Astrocyte of the spinal cord (primary cell): ENCODE measurements around the gene EMC8.

Experiments
- DNase-seq: peaks from one replicate; pipeline ENCODE4 v3.0.0; 2011; ENCODE audit warnings: low read depth, low spot score
- H3K4me3 ChIP-seq: 2 replicates; pipeline ENCODE4 v1.5.1; 2011; ENCODE audit warnings: low read depth, mild to moderate bottlenecking, low read length, moderate library complexity
- CTCF ChIP-seq: IDR thresholded peaks from 2 replicates; pipeline ENCODE4 v1.5.1; 2012; ENCODE audit warnings: low read depth, mild to moderate bottlenecking, low read length, inconsistent platforms
- in situ Hi-C: cut with HindIII; loops from 2 replicates; pipeline ENCODE4 v1.10.0; 2017; ENCODE audit warnings: low sequenced_read_pairs

The EMC8 gene

DNA sequence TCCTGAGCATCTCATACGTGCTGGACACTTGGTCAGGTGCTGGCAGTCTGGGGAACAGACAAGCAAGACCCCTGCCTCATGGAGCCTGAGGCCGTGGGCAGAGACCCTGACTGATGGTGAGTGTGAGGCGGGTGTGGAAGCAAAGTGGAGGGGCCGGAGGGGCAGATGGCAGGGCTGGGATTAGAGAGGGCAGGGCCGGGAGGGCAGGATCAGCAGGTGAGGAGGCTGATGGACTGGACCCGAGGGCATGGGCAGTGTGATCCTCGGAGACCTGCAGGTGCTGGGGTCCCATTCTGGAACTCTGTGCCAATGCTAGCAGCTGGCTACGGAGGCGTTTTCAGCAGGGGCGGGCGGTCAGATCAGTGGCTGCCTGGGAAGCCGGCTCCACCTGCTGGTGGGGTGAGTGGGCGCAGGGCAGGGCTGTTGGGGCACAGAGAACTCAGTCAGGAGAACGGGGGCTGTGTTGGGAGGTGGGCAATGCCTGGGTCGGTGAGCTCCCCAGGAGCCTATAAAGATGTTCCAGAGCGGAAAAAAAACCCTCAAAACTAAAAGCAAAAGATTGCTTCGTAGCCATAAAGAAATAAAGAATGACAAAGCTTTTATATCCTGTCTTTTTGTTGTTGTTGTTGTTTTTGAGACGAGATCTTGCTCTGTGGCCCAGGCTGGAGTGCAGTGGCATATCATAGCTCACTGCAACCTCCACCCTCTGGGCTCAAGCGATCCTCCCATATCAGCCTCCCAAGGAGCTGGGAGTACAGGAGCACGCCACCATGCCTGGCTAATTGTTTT, 39.5 kb downstream of the EMC8 start:
- TF ChIP-seq CTCF = peak; percentile 41
- in situ Hi-C loops = no loop called here
- DNase-seq = no peak

GRCh38 chr16:85759136-85759535, 40.2 kb downstream of the EMC8 start:
- in situ Hi-C loops = no loop called here
- DNase-seq = no peak
- no peak overlapping the region for H3K4me3 ChIP-seq
- TF ChIP-seq CTCF = no peak

More for the DNA sequence above, 39.5 kb downstream of the EMC8 start:
- H3K4me3 ChIP-seq = no peak overlapping the region

- TF ChIP-seq CTCF = no peak
- no peak overlapping the region for H3K4me3 ChIP-seq
- peak; percentile 89 for DNase-seq
- in situ Hi-C loops = no loop called here
These were observed 42.0 kb downstream of the EMC8 start for GRCh38 chr16:85757341-85757822.

GRCh38 chr16:85755929-85756768, 43.2 kb downstream of the EMC8 start:
- peak; percentile 59 for DNase-seq
- no peak overlapping the region for H3K4me3 ChIP-seq
- in situ Hi-C loops = no loop called here
- TF ChIP-seq CTCF = no peak

- no peak for DNase-seq
These were observed 44.9 kb downstream of the EMC8 start for GRCh38 chr16:85754413-85754812.

More at GRCh38 chr16:85754413-85754812, 44.9 kb downstream of the EMC8 start:
- H3K4me3 ChIP-seq = no peak overlapping the region
- in situ Hi-C loops = no loop called here
- TF ChIP-seq CTCF = no peak
